Tibial nerve (tissue), 3 donors: Measurements from ENCODE around the gene NAT16.

Source experiments
- POLR2A ChIP-seq, 2 donors: fragments of 450-650 bp; IDR thresholded peaks; one replicate each; pipeline ENCODE4 v1.6.1; 2017; ENCODE audit warnings: antibody characterized with exemption in 2 of 2, mild to moderate bottlenecking in 2 of 2, moderate library complexity in 2 of 2
- TF ChIP-seq, protein P1 (sequence below), 5 experiments: fragments of 200-600 bp in 3 of 5; fragments of 450-650 bp in 2 of 5; sonication (generic) in 3 of 5; IDR thresholded peaks; one replicate each; pipeline ENCODE4 v1.5.1; 2016 to 2019; ENCODE audit warnings: antibody characterized with exemption in 5 of 5, mild to moderate bottlenecking in 3 of 5, moderate library complexity in 2 of 5

- TF ChIP-seq, protein P1, sequence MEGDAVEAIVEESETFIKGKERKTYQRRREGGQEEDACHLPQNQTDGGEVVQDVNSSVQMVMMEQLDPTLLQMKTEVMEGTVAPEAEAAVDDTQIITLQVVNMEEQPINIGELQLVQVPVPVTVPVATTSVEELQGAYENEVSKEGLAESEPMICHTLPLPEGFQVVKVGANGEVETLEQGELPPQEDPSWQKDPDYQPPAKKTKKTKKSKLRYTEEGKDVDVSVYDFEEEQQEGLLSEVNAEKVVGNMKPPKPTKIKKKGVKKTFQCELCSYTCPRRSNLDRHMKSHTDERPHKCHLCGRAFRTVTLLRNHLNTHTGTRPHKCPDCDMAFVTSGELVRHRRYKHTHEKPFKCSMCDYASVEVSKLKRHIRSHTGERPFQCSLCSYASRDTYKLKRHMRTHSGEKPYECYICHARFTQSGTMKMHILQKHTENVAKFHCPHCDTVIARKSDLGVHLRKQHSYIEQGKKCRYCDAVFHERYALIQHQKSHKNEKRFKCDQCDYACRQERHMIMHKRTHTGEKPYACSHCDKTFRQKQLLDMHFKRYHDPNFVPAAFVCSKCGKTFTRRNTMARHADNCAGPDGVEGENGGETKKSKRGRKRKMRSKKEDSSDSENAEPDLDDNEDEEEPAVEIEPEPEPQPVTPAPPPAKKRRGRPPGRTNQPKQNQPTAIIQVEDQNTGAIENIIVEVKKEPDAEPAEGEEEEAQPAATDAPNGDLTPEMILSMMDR (IDR thresholded peaks at IDR 0.05): no peak
- TF ChIP-seq POLR2A (IDR thresholded peaks at IDR 0.05): no peak
Observed at GRCh38 chr7:101171442-101171837, 8.7 kb downstream of the NAT16 start.
